HPDE6-E6E7 (cell line): ENCODE data around the gene SYT6.

Experiments
- DNase-seq: peaks from one replicate; pipeline ENCODE4 v3.0.0; 2011; ENCODE audit warnings: missing footprints; ENCODE audit errors: extremely low spot score

Gene SYT6

DNA sequence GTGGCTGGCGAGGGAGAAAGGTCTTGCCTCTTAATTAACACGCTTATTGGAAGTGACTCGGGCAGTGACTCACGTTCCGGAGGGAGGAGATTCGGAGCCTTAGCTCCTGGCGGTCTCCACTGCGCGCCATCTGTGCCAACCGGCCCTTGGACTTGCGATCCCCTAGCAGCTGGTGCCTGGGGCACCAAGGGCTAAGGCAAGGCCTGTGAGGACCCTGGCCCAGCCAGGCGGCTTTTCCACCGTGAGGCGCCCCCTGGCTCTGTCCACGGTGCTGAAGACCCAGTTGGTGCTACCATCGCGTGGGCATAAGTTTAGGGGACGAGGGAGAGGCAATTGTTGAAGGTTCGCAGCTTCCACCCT is 1.3 kb upstream of the SYT6 start:
- DNase-seq = no peak

DNA sequence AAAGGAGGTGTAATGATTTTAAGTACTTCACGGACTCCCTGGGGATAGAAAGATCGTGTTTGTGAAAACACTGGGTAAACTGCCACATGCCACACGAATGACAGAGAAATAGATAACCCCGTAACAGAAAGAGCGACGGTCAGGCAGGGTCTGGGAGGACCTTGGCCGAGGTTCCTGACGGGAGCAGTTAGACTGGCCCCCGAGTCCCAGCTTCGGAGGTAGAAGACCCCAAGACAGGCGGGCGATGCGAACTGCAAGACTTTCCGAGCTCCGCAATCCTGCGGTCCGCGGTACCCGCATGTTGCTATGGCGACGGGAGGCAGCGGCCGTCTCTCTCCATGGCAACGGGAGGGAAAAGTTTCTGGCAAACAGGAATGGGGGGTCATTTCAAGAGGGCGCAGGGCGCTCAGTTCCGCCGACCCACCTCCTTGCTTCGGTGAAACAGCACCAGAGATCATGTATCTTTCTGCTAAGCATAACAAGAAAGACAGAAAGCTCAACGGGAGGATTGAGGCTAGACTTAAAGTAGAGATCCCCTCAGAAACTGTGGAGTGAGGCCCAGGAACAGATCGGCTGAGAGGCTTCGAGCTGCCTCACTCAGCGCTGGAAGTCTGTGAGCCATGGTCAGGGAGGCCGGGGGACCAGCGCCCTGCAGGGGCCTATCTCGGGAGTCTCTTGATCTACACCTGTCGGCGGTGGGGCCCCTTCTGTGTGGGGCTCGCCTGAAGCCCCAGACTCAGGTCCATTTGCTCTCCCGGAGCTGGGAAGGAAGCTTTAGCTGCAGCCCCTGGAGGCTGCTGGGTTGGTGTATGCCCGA is 685 bp upstream of the SYT6 start:
- DNase-seq = no peak

DNA sequence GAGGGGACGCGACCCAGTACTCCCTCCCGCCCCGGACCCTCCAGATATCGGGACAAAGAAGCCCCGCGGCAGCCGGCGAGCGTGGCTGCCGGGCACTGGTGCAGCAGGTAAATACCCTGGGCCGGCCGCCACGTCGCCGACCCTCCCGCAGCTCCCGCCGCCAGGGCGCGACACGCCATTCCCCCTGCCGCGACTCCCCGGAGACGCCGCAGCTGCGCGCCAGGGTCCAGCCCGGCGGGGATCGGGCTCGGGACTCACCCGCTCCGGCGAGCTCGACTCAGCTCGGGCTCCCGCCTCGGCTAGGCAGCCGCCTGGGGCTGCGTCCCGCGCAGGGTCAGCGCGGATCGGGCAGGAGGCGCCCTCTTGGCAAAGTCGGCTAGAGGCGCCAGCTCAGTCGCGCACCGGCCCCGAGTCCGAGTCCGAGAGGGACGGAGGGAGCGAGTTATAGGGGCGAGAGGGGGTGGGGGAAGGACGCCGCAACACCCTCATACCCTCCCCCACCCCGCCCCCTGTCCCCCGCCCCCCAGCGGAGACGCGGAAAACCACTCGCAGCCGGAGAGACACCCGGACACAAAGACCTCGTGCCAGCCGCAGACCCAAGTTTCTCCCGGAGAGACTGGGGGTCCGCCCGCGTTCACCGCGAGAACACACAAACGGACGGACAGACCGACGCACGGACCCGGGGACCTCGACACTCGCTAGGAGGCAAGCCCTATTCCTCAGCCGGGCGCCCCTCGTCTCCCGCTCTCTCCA is 985 bp downstream of the SYT6 start:
- DNase-seq = no peak

DNA sequence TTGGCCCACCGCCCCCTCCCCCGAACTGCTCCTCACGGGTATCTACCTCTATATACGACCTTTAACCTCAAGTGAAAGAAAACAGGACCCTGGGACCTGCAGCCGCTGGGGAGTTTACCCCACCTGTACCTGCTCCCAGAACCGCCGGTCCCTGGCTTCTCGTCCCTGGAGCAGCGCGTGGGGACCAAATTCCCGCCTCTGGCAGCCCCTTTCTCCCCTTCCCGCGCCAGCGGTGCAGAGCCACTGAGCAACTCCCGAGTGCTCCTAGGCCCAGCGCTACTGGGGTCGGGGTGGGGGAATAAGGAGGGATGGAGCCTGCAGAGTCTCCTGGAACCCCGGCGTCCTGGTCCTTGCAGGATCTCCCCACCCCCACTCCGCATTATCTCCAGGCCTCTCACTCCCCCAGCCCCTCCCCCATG is 1.6 kb downstream of the SYT6 start:
- DNase-seq = no peak

DNA sequence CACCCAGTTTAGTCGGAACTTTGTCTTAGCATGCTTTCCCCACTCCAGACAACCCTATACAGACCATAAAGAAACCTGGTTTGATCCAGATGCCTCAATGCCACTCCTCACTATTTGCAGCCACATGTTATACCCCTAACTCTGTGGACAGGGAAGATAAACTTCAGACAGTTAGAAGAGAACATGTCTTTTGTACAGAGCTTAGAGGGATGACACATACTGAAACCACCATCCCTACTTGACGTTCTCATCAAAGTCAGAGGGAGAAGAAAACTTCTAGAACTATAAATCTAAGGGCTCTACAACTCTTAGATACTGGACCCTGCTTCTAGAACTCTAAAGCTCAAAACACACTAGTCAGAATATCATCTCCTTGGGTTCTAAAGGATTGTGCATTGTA is 3.7 kb downstream of the SYT6 start:
- DNase-seq = no peak

DNA sequence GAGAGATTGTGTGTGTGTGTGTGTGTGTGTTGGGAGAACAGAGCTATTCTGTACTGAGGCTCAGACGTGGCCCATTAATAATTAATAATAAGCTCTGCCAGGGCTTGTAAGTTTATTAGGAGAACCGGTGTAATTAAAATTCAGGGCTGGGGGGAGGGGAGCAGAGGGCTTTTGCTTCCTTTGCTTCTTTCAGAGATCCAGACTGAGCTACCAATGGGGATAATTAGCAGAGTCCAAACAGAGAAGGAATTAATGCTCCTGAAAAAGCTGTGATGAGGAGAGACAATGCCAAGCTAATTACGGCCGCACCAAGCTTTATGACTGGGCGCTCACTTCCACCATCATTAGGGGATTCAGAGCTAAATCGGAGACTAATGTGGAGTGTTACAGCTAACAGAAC is 4.5 kb downstream of the SYT6 start:
- no peak for DNase-seq

DNA sequence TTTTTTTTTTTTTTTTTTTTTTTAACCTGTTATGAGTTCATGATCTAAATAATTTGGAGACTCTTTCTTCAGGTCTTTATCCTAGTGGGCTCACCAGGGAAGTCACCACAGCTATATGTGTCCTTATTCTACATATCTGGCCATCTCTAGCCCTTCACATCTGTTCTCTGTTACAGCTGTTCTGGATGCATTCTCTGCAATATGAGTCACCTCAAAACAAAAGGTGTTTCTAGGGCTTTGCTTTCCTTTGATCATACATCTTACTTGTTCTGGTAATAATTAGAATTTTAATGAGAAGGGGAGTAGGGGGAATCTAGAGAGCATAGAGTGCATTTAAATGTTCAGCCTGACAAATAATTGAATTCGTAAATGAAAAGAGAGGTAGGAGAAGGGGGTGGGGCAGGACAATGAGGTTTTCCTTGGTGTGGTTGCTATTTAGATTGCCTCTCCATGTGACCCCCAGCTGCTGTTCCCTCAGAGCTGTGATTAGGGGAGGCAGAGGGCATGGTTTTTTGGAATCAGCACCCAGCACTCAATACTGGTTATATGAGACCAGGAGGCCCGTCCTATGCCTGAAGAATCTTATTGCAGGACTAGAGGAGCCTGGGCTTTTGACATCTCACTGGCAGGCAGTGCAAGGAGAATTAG is 8.0 kb downstream of the SYT6 start:
- DNase-seq = no peak

DNA sequence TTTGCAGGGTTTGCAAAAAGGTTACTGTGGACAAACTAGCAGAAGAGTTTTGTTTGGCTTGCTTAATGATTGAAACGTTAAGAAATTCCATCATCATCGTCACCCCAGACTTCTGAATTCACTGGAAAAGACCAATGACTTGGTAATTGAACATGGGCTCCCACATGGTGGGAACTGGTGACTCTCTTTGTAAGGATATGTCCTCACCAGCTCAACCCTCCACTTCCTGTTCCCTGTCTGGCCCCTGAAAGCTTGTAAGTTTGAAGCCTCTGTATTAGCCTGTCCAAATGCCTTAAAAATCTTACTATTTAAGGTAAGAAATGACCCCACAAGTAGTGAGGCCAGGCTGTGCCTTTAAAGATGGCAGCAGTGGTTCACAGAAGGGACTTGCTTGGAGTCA is 9.7 kb downstream of the SYT6 start:
- no peak for DNase-seq

DNA sequence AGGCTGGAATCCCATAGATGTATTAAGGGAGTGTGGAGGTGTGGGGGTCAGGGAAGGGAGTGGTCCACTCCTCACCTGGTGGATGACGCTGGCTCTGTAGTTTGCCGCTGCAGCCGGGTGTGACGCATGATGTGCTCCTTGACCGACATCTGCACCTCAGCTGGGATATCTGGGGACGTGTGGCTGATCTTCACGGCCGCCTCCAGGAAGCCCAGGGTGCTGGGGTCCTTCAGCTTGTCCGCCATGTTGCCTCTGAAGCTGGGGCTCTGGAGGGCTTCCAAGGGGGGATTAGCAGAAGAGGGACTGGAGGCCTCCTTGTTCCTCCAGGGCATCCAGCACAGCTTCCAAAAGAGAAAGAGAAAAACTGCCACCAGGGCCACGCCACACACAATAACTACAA is 14.1 kb downstream of the SYT6 start:
- DNase-seq = no peak

DNA sequence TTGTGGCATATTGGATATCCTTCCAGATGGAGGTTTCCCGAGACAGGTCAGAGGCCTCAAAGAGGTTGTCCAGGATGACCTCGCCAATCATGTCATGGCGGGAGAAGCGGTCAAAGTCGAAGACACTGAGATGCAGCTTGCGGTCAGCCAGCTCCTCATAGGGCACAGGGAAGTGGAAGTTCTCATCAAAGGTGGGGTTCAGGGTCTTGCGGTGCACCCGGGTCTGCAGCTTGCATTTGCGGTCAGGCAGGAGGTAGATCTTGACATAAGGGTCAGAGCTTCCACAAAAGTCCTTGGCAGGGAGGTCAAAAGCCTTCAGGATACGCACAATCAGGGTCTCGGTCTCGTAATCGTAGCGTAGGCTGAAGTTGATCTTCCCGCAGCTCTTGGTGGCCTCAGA is 16.2 kb downstream of the SYT6 start:
- DNase-seq = no peak

DNA sequence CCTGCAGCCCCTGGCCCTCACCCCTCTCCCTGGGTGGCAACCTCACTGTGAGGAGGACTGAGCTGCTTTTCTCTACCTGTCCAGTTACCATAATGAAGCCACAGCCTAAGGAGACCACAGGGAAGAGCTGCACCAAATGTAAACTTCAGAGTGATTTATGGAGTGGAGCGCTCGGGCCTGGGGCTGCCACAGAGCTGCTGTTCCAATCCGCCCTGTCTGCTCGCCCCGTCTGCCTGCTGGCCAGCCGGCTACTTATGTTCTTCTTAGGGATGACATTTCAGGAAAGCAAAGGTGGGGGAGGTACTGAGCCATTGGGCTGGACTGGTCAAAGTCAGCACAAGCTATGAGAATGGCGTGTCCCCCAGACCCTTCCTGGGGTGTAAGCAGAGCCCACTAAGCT is 17.9 kb downstream of the SYT6 start:
- DNase-seq = no peak

DNA sequence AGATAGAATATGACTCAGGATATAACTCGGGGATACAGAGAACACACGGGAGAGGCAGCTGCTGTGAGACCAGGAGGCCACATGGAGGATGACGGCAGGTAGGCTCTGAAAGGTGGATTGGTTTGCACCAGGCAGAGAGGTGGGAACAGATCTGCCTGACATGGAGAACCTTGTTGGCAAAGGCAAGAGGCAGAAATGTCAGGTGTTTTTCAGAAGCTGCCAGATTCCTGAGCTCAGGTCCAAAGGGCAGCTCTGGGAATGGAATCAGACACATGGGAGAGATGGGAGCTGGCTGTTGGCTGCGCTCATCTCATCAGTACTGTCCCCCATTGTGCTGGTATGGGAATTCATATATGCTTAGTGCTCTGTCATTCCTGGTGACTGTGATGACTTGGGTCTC is 19.2 kb downstream of the SYT6 start:
- DNase-seq = no peak

DNA sequence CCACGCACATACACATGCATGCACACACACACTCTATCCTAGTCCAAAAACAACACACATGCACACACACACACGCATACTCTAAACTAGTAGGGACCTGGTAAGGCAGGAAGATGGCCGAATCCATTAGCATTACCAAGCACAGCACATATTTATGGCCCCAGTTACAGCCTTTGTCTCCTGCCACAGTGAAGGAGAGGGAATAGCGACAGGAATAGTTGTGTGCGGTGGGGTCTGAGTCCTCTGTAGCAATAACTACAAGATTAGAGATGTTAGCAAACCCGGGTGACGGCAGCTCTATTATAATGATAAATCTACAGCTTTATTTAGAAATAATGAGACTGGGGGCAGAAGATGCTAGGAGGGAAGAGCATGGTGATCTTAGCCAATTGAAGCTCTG is 20.5 kb downstream of the SYT6 start:
- DNase-seq = no peak

DNA sequence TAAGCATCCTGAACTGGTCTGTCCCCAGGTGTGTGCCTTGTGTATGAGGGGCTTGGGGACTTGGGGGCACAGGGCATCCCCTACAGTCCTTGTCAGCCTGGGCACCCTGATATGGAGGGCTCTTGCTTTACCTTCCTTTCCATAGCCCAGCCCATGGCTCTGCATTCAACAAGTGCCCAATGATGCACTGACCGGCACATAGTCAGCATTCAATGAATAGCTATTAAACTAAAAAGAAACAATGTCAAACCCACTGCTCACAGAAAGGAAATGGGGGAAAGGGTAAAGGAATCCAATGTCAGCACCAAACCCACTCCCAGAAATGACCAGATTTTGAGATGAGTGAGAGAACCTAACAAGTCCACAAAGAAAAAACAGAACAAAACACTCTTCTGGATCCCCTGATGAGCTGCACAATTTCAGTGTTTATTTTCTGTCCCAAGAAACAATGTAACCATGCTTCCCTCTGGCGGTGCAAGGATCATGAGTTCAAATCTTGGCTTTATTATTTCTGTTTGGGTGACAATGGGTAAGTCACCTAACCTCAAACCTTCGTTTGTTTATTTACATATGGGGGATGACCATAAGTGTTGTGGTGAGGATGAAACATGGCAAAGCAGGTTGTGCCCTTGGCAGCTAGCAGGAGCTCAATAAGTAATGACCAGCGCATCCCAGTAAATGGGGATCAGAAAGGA is 22.0 kb downstream of the SYT6 start:
- DNase-seq = no peak

DNA sequence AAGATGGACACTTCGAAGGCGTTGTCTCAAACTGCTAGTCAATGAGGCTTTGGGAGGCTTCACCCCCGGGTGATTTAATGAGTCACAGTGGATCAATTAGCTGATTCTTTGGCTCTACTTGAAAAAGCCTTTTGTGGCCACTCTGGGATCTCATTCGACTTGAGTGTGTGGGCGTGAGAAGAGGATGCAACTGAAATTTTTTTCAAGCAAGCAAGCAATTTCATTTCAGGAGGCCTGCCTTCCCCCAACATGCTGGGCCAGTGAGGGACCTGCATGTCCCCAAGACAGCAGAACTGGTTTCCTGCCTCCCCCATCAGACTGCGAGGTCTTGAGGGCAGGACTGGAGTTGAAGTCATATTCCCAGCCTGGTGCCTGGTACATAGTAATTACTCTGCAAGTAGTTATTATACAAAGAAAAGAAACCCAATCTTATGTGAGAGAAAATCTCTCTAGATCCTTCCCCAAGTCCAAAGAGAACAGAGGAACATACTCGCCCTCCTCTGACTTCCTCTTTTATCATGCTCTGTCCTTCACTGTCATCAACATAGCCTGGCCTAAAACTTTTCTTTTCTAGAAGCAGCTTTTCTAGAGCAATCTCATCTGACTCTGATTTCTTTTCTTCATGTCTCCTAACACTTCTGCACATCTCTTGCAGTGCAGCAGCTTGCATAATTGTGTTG is 22.7 kb downstream of the SYT6 start:
- no peak for DNase-seq

DNA sequence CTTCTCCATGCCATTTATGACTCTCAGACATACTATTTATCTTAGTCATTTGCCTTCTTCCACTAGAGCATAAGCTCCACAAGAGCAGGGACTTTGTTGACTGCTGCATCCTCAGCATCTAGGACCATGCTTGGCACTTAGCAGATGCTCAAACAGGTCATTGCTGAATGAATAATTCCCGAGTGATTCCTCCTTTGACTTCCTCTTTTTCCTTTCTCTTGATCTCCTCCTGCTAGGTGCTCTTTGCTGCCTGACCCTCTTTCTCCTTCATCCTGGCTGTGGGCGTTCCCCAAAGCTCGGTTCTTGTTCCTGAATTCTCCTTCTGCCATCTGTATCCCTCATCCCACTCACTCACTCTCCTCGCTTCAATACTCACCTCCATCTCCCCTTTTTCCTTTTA is 23.5 kb downstream of the SYT6 start:
- no peak for DNase-seq

DNA sequence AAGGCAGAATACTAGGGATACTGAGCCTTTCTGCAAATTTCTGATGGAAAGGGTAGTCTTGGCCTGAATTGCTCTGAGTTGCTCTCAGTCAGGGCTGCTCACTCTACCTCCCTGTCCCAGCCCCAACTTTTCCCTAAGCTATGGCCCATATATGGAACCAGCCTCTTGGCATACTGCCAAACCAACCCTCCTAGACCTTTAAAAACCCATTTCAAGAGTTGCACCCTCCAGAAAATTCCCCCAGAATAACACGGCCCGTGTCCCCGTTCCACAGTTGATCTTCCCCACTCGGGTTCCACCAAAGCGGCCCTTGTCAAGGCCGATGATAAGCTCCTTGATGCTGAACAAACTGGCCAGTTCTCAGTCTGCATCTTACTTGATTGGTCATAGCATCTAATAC is 25.4 kb downstream of the SYT6 start:
- no peak for DNase-seq

DNA sequence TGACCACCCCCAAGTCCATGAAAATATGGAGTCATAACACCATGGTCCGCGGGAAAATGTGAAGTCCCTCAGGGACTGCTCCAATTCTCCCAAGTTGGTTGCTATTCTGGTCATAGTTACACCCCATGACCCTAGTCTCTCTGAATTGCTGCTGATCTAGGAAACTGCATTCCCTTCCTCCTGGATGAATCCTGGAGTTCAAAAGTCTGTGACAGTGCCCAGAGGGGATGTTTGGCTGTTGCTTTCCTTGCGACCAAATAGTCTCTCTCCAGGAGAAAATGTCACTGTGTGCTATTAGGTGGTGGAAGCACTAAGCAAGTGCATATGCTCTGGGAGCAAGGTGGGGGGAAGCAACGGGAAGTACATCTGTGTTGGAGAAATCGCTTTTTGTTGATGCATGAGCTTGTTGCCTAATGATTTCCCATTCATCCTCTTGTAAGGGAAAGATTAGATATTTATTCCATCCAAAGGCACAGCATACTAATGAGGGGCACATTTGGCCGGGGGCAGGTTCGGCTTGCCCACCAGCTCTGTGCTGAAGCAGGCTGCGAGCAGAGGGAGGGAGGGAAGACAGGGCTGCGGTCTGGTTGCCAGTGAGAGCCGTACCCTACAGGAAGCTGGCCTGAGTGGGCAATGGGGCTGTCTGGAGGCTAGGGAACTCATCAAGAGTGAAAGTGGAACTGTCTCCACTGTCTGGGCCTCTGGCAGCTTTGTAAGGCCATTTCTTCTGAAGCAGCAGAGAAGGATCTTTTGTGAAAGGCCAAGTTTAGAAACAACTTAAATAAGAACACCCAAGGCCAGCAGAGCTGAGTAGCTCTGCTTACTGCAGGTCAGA is 27.2 kb downstream of the SYT6 start:
- DNase-seq = no peak

DNA sequence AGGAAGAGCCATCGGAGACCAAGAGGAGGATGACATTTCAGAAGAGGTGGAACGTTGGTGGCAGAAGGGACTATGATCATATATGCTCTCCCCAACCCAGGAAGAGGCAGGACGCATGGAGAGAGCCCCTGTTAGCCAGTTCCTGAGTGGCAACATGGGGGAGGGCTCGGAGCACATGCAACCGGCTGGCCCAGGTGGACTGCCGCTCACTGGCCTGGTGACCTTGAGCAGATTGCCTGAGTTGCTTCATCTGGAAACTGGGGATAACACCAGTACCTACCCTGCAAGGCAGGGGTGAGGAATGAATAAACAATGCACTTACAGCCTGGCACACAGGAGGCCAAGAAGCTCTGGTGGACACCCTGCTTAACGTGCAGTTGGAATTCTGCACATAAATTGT is 29.0 kb downstream of the SYT6 start:
- DNase-seq = no peak

DNA sequence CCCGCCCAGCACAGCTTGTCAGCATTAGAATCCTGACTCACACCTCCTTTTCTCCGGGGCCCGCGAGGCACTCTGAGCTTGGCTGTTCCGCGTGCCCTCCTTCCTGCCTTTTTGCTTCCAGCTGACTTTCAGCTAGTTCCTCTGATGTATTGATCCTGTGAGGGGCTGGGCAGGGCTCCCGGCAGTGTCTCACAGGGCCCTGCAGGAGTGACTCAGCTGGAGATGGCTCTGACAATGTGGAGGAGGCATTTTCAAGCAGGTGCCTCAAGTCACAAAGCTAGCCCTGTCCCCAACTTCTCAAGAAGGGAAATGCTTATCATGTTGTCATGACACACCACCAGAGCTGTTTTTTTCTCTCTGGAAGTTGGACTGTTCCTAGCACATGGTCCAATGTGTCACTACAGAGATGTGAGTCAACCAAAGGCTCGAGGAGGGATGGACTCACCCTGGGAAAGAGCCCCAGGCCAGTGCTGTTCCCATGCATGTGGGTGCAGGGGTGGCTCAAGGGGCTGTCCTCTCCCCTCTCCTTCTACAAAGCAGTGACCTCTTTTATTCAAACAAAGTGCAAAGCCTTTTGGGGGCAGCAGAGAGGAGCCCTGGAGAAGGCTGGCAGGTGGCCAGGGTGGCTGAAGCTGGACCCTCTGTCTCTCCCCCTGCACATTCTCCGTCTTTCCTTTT is 30.6 kb downstream of the SYT6 start:
- peak; percentile 91 for DNase-seq
